Psoas muscle (tissue), 8 donors: ENCODE measurements around the gene ACP1. TPM values are rescaled to one million over a fixed set of nuclear protein-coding genes. Genes with fewer than 3 reads are reported as not detected.

Experiments used
- ATAC-seq, 4 donors: fragments of 200-7000 bp; cut with Tn5 transposase; one replicate each; pipeline ENCODE4 v1.9.1; 2020; ENCODE audit warnings: moderate library complexity in 3 of 4, mild to moderate bottlenecking in 2 of 4
- DNase-seq, 2 donors: peaks; one replicate each; pipeline ENCODE4 v3.0.0-alpha.2; 2020
- H3K27ac ChIP-seq: fragments of 200-600 bp; one replicate; pipeline ENCODE4 v1.8.0; 2022
- H3K27me3 ChIP-seq, 3 donors: fragments of 200-600 bp in 1 of 3; one replicate each; pipeline versions ENCODE4 v1.6.1 to v1.8.0; 2013 to 2022; ENCODE audit warnings: low read length in 2 of 3, mild to moderate bottlenecking in 2 of 3, moderate library complexity in 1 of 3; ENCODE audit not compliant: insufficient read depth in 3 of 3
- H3K36me3 ChIP-seq, 2 donors: fragments of 200-600 bp in 1 of 2; one replicate each; pipeline versions ENCODE4 v1.6.1 to v1.8.0; 2013 to 2022; ENCODE audit warnings: low read depth in 1 of 2, mild to moderate bottlenecking in 1 of 2, moderate library complexity in 1 of 2; ENCODE audit not compliant: insufficient read depth in 1 of 2
- H3K4me1 ChIP-seq: fragments of 200-600 bp; one replicate; pipeline ENCODE4 v1.8.0; 2022
- H3K4me3 ChIP-seq: fragments of 200-600 bp; one replicate; pipeline ENCODE4 v1.8.0; 2022; ENCODE audit warnings: mild to moderate bottlenecking
- H3K9me3 ChIP-seq: fragments of 200-600 bp; one replicate; pipeline ENCODE4 v1.8.0; 2022
- CTCF ChIP-seq: fragments of 200-600 bp; IDR thresholded peaks from one replicate; pipeline ENCODE4 v1.8.0; 2022; ENCODE audit warnings: antibody characterized with exemption
- WGBS, 3 donors: extraction: QIAGEN DNeasy Blood & Tissue Kit; methylation state at CpG; one replicate each; pipeline versions ENCODE4 v1.1.6 to v1.1.7; 2013; 5-methylcytosine and 5-hydroxymethylcytosine counted together
- intact Hi-C, 2 donors: fragments of 100-400 bp; cut with DNase I; formaldehyde crosslinking; loops; one replicate each; pipeline versions ENCODE4 v1.11.0 to v1.14.2; 2022
- polyA plus RNA-seq, 3 donors: library from polyadenylated mRNA; stranded (reverse); fragments of 200-250 nt; gene quantifications; one replicate each; pipeline ENCODE4 v1.2.3, GENCODE V29; 2013
- total RNA-seq, 4 donors: library from RNA; stranded (reverse); fragmentation: NEBNext Ultra II Directional in 2 of 4; extraction: Animal tissue kit (Norgen Biotek cat#: 25700) in 2 of 4; gene quantifications; one replicate each; pipeline versions ENCODE4 v1.2.1 to v1.2.4, GENCODE V29; 2021 to 2023
- donor health status: healthy with polysubstance abuse.
- donor health status: DM: no; HTN: no; CAD: no; lungs with moderate emphysema.
- donor health status: Bipolar disorder and iron deficiency.
- donor health status: healthy.
- donor health status: DM: yes; HTN: yes; CAD: no.
- donor health status: DM: no; HTN: no; CAD: no.
- donor health status: DM: no; HTN: no; CAD: no.
- donor health status: DM: yes; HTN: yes; CAD: no.

ACP1 gene
- total and polyA plus RNA-seq, 7 donors = 55.8 to 104 (median 73.6) TPM

- Histone ChIP-seq H3K4me3 (no peak overlapping the region), H3K4me1 (no peaks in the 10 kb centered on the region), H3K27ac (no peak overlapping the region), H3K36me3 (no peaks in the 10 kb centered on the region), H3K9me3 (peaks cover 12% of the 10 kb centered on the region), H3K27me3 (no peaks in the 10 kb centered on the region)
- intact Hi-C loops = no loop called here
- ATAC-seq (no peak), DNase-seq (no peak)
- no peak for TF ChIP-seq CTCF
- 91 to 94% (median 92%) methylated on average over 3 of the region's 3 CpGs for WGBS, 3 donors
Observed at GRCh38 chr2:257429-257828, 7.3 kb upstream of the ACP1 start.

- intact Hi-C loops = no loop called here
Observed at GRCh38 chr2:257842-258241, 6.9 kb upstream of the ACP1 start.

GRCh38 chr2:258933-259332 is 5.8 kb upstream of the ACP1 start:
- no peak for TF ChIP-seq CTCF
- 85 to 92% (median 90%) methylated on average over 3 of the region's 3 CpGs for WGBS, 3 donors
- no peaks in the 10 kb centered on the region for H3K27me3 ChIP-seq
- H3K9me3 ChIP-seq = peaks cover 12% of the 10 kb centered on the region
- no peak overlapping the region for H3K27ac ChIP-seq
- H3K4me3 ChIP-seq = no peak overlapping the region
- peaks cover 7% of the 10 kb centered on the region for H3K4me1 ChIP-seq
- H3K36me3 ChIP-seq = no peaks in the 10 kb centered on the region
- DNase-seq (no peak), ATAC-seq (no peak)
- intact Hi-C loops = no loop called here

More at GRCh38 chr2:257842-258241, 6.9 kb upstream of the ACP1 start:
- H3K36me3 ChIP-seq = no peaks in the 10 kb centered on the region
- DNase-seq = no peak
- no peaks in the 10 kb centered on the region for H3K4me1 ChIP-seq
- H3K27me3 ChIP-seq = no peaks in the 10 kb centered on the region
- no peak for TF ChIP-seq CTCF
- no peak overlapping the region for H3K4me3 ChIP-seq
- no peak overlapping the region for H3K27ac ChIP-seq
- no peak for ATAC-seq
- H3K9me3 ChIP-seq = peaks cover 12% of the 10 kb centered on the region
- 98 to 100% (median 99%) methylated on average over 2 of the region's 2 CpGs for WGBS, 3 donors

GRCh38 chr2:259789-260331 is 4.9 kb upstream of the ACP1 start:
- no peaks in the 10 kb centered on the region for H3K36me3 ChIP-seq
- 99 to 100% (median 99%) methylated on average over 2 of the region's 2 CpGs for WGBS, 3 donors
- H3K4me3 ChIP-seq = no peak overlapping the region
- H3K27ac ChIP-seq = no peak overlapping the region
- ATAC-seq = no peak
- intact Hi-C loops = loop anchor here in 1 of 2 donors (10.0 kb wide), 1 partner anchor 415 kb away; the partner anchor contains the start of gene TMEM18
- DNase-seq = no peak
- H3K4me1 ChIP-seq = peaks cover 7% of the 10 kb centered on the region
- no peak for TF ChIP-seq CTCF
- no peaks in the 10 kb centered on the region for H3K27me3 ChIP-seq
- H3K9me3 ChIP-seq = peaks cover 12% of the 10 kb centered on the region
